Vagina (tissue), 2 donors: ENCODE data around the gene CX3CR1.

Experiments
- POLR2A ChIP-seq, 2 donors: fragments of 450-650 bp; IDR thresholded peaks; one replicate each; pipeline ENCODE4 v1.6.1; 2017; ENCODE audit warnings: antibody characterized with exemption in 2 of 2, mild to moderate bottlenecking in 2 of 2, moderate library complexity in 2 of 2
- POLR2AphosphoS5 ChIP-seq, 2 donors: sonication (generic); formaldehyde crosslinking; IDR thresholded peaks; one replicate each; pipeline ENCODE4 v1.9.0; 2017; ENCODE audit warnings: antibody characterized with exemption in 2 of 2, mild to moderate bottlenecking in 2 of 2, low read depth in 1 of 2; ENCODE audit not compliant: insufficient read depth in 1 of 2
- TF ChIP-seq, protein P1 (sequence below), 3 experiments: fragments of 450-650 bp in 2 of 3; fragments of 200-600 bp in 1 of 3; sonication (generic) in 1 of 3; IDR thresholded peaks; one replicate each; pipeline ENCODE4 v1.5.1; 2017 to 2019; ENCODE audit warnings: antibody characterized with exemption in 3 of 3, mild to moderate bottlenecking in 2 of 3, moderate library complexity in 2 of 3

DNA sequence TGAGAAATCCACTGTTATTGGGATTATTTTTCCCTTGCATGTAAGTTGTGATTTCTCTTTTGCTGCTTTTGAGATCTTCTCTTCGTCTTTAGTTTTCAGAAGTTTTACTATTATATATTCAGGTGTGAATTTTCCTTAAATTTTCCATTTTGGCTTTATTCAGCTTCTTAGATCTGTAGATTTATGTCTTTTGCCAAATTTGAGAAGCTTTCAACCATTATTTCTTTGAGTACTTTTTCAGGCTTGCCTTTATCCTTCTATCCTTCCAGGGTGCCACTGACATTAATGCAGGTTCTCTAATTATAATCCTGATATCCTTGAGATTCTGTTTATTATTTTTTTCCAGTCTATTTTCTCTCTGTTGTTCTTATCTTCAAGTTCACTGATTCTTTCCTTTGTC, 49.4 kb downstream of the CX3CR1 start:
- TF ChIP-seq, protein P1, sequence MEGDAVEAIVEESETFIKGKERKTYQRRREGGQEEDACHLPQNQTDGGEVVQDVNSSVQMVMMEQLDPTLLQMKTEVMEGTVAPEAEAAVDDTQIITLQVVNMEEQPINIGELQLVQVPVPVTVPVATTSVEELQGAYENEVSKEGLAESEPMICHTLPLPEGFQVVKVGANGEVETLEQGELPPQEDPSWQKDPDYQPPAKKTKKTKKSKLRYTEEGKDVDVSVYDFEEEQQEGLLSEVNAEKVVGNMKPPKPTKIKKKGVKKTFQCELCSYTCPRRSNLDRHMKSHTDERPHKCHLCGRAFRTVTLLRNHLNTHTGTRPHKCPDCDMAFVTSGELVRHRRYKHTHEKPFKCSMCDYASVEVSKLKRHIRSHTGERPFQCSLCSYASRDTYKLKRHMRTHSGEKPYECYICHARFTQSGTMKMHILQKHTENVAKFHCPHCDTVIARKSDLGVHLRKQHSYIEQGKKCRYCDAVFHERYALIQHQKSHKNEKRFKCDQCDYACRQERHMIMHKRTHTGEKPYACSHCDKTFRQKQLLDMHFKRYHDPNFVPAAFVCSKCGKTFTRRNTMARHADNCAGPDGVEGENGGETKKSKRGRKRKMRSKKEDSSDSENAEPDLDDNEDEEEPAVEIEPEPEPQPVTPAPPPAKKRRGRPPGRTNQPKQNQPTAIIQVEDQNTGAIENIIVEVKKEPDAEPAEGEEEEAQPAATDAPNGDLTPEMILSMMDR (IDR thresholded peaks at IDR 0.05) = no peak
- TF ChIP-seq POLR2A (IDR thresholded peaks at IDR 0.05) = no peak
- no peak for TF ChIP-seq POLR2AphosphoS5 (IDR thresholded peaks at IDR 0.05; ENCODE audit: insufficient read depth in 1 of 2, low read depth in 1 of 2)
